NCI-H2081 treated with DMSO at 0.1 percent for 48 hours (cell line): Measurements from ENCODE around the gene ABCB6.
A peak's percentile ranks its signal among the peaks of the same experiment; 100 is the strongest.
"Not testable (repeated sequence)": the region's sequence is repeated elsewhere in the genome, so short reads cannot be mapped to it uniquely, and the experiment has no call there.

ENCODE experiments used
- DNase-seq: peaks from one replicate; lab custom pipeline; 2025; lab: John Stamatoyannopoulos, UW

Gene ABCB6

GRCh38 chr2:219213486-219214071, 5.2 kb downstream of the ABCB6 start:
- DNase-seq: no peak

- DNase-seq: no peak
Observed at GRCh38 chr2:219213026-219213415, 5.7 kb downstream of the ABCB6 start.

GRCh38 chr2:219210886-219211362, 7.8 kb downstream of the ABCB6 start:
- DNase-seq: no peak

GRCh38 chr2:219210196-219210885, 8.4 kb downstream of the ABCB6 start:
- DNase-seq: no peak

- DNase-seq: no peak
Observed at GRCh38 chr2:219209236-219210195, 9.2 kb downstream of the ABCB6 start.

GRCh38 chr2:219207884-219208740, 10.6 kb downstream of the ABCB6 start:
- DNase-seq: no peak

- no peak for DNase-seq
Observed at GRCh38 chr2:219207134-219207883, 11.4 kb downstream of the ABCB6 start.

GRCh38 chr2:219206328-219207133, 12.2 kb downstream of the ABCB6 start, which contains the start of gene ZFAND2B:
Gene ZFAND2B (plus strand): TSS chr2:219206782. CDS start chr2:219206988, 206 bp downstream.
- peak; percentile 36 for DNase-seq

GRCh38 chr2:219205981-219206327, 12.8 kb downstream of the ABCB6 start:
- no peak for DNase-seq

- no peak for DNase-seq
Observed at GRCh38 chr2:219205165-219205538, 13.6 kb downstream of the ABCB6 start.

GRCh38 chr2:219204425-219205164, 14.2 kb downstream of the ABCB6 start:
- no peak for DNase-seq

- DNase-seq: not testable (repeated sequence)
Observed at GRCh38 chr2:219201331-219201730, 17.4 kb downstream of the ABCB6 start.

- not testable (repeated sequence) for DNase-seq
Observed at GRCh38 chr2:219200502-219201326, 18.0 kb downstream of the ABCB6 start.

- no peak for DNase-seq
Observed at GRCh38 chr2:219199470-219200211, 19.1 kb downstream of the ABCB6 start.

- DNase-seq: no peak
Observed at GRCh38 chr2:219198974-219199373, 19.8 kb downstream of the ABCB6 start.

GRCh38 chr2:219197388-219197787, 21.4 kb downstream of the ABCB6 start:
- no peak for DNase-seq

GRCh38 chr2:219186754-219187456, 31.9 kb downstream of the ABCB6 start:
- DNase-seq: no peak
